ENCODE measurements around the gene LBX1. TPM values are rescaled to one million over a fixed set of nuclear protein-coding genes. Genes with fewer than 3 reads are reported as not detected.

LBX1 gene
- total and polyA plus RNA-seq, 2 of the 4 experiments (the other 2 are of a cell fraction) = not detected

GRCh38 chr10:101183458-101184183 lies 45.6 kb downstream of the LBX1 start:
- Histone ChIP-seq H3K4ac (ENCODE audit: low read depth, low read length) (no peak overlapping the region), H2AK5ac (ENCODE audit: low read depth, low read length) (no peak overlapping the region), H4K8ac (ENCODE audit: low read depth in 2 of 2, low read length in 2 of 2) (no peak overlapping the region), H4K5ac (ENCODE audit: low read depth, low read length) (no peak overlapping the region), H4K91ac (ENCODE audit: insufficient read depth, low read depth, low read length) (no peak overlapping the region), H4K20me1 (ENCODE audit: insufficient read depth, low read length) (no peaks in the 10 kb centered on the region), H3K14ac (replicated peaks; ENCODE audit: low read depth, low read length) (no peak overlapping the region), H2BK20ac (ENCODE audit: low read depth, low read length) (no peak overlapping the region), H3K4me3 (ENCODE audit: insufficient read depth, low read depth, low read length) (no peak overlapping the region), H3K23ac (ENCODE audit: low read depth, low read length) (no peak overlapping the region), H3K9me3 (ENCODE audit: control insufficient read depth, insufficient read depth, low read length) (peaks cover 2% of the 10 kb centered on the region; the same call in 1 of the 2 replicates), H3K56ac (ENCODE audit: extremely low read depth, insufficient read depth, low read length) (no peak overlapping the region), H3K4me1 (ENCODE audit: control insufficient read depth, insufficient read depth, low read length) (no peaks in the 10 kb centered on the region), H3K27me3 (ENCODE audit: control insufficient read depth, insufficient read depth, low read length) (peaks cover 31% of the 10 kb centered on the region), H3K36me3 (ENCODE audit: control insufficient read depth, insufficient read depth, low read length) (no peaks in the 10 kb centered on the region), H3K27ac (ENCODE audit: insufficient read depth, low read length) (no peak overlapping the region), H2AFZ (replicated peaks; ENCODE audit: low read length, poor library complexity) (no peak overlapping the region), H3K18ac (ENCODE audit: low read depth, low read length) (no peak overlapping the region), H3K4me2 (ENCODE audit: low read depth, low read length) (no peak overlapping the region), H2BK120ac (ENCODE audit: low read depth, low read length) (no peak overlapping the region), H2BK15ac (ENCODE audit: low read depth, low read length) (no peak overlapping the region), H2BK5ac (ENCODE audit: low read depth, low read length, poor library complexity, severe bottlenecking) (no peak overlapping the region), H3K79me1 (ENCODE audit: low read depth in 1 of 2, low read length in 2 of 2) (no peaks in the 10 kb centered on the region), H3K9ac (ENCODE audit: low read depth, low read length) (no peak overlapping the region), H2AK9ac (replicated peaks; ENCODE audit: low read depth, low read length, poor library complexity) (no peak overlapping the region), H3K9me1 (ENCODE audit: insufficient read depth, low read length) (no peaks in the 10 kb centered on the region)
- no peak for ATAC-seq (ENCODE audit: low read depth)
- no peak for DNase-seq
- intact Hi-C loops (cut with micrococcal nuclease) = no loop called here
- WGBS, 2 experiments (ENCODE audit: extremely low coverage in 2 of 2, insufficient read length in 1 of 2) = 83% methylated on average over 2 of the region's 6 CpGs; no CpG with 5 or more reads in 1 of the 2 experiments
- in situ Hi-C loops (cut with MboI; ENCODE audit: low sequenced_read_pairs) = loop anchor here (10.0 kb wide), 1 partner anchor 561 kb away; no protein-coding TSS in a partner anchor
- no peak for TF ChIP-seq RFX5 (IDR thresholded peaks at IDR 0.05; ENCODE audit: low read depth, low read length)
- ChIA-PET CTCF (no interaction called here), POLR2A (ENCODE audit: unreplicated experiment) (no interaction called here)
- dilution Hi-C loops (cut with HindIII; ENCODE audit: low sequenced_read_pairs, unreplicated experiment) = no loop called here
- BruUV-seq (replicated peaks) = no TSS peak

Measured in IMR-90 (cell line).